ENCODE data around the gene NCOA7. TPM values are rescaled to one million over a fixed set of nuclear protein-coding genes. Genes with fewer than 3 reads are reported as not detected.

The NCOA7 gene, protein sequence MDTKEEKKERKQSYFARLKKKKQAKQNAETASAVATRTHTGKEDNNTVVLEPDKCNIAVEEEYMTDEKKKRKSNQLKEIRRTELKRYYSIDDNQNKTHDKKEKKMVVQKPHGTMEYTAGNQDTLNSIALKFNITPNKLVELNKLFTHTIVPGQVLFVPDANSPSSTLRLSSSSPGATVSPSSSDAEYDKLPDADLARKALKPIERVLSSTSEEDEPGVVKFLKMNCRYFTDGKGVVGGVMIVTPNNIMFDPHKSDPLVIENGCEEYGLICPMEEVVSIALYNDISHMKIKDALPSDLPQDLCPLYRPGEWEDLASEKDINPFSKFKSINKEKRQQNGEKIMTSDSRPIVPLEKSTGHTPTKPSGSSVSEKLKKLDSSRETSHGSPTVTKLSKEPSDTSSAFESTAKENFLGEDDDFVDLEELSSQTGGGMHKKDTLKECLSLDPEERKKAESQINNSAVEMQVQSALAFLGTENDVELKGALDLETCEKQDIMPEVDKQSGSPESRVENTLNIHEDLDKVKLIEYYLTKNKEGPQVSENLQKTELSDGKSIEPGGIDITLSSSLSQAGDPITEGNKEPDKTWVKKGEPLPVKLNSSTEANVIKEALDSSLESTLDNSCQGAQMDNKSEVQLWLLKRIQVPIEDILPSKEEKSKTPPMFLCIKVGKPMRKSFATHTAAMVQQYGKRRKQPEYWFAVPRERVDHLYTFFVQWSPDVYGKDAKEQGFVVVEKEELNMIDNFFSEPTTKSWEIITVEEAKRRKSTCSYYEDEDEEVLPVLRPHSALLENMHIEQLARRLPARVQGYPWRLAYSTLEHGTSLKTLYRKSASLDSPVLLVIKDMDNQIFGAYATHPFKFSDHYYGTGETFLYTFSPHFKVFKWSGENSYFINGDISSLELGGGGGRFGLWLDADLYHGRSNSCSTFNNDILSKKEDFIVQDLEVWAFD
- total RNA-seq (2021; fragmentation: NEBNext Ultra II Directional; extraction: Animal tissue kit (Norgen Biotek cat#: 25700)) = 10 to 100 TPM; 27.1 to 29.3 (median 28.6) TPM
- long read RNA-seq, full-length matches to known transcripts = 2 of 17 reads
- long read RNA-seq, partial matches to known transcripts = 10 of 17 reads
- long read RNA-seq, other reads (novel, unspliced or antisense) = 5 of 17 reads

DNA sequence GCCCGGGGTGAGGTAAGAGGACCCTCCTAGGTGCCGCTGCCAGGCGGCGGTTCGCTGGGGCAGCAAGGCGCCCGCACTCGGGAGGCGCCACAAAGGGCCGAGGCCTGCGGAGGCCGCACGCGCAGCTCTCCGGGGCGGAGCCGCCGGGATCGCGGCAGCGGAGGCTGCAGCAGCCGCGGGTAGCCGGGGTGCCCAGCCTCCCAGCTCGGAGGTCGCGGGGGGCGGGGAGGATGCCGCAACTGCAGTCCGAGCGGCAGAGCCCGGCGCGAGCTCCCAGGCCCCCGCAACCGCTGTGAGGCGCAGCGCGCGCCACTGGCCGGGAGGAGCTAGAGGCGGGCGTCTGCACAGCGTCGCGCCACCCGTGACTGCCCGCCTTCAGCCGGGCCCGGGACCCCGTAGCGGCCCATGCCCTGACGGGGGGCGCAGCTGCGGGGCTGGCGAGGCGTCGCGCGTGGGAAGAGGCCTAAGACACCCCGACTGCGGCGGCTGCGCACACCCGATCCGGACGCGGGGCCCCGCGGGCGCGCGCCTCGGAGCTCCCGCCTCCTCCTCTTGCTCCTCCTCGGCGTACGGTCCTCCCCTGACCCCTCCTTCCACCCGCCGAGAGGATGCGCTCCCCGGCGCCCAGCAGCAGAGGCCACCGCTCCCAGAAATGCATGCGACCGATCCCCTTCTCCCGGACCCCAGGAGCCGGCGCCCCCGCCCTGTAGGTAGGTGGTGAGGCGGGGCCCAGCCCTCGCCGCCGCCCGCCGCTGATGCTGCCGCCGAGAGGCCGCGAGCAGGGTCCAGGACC, at the start of gene NCOA7:
Gene NCOA7, plus strand, starts transcription at position 603 of the 793 bp plus-strand sequence. CDS start 24,395 bp downstream, outside the sequence.
- Mint-ChIP-seq H3K4me1 (ENCODE audit: low read depth) (peaks cover 53% of the 10 kb centered on the region), H3K27ac (peak within 1 kb of the TSS; percentile 97), H3K27me3 (ENCODE audit: insufficient read depth) (no peaks in the 10 kb centered on the region; the same call in 1 of the 2 replicates), H3K9me3 (no peaks in the 10 kb centered on the region), H3K4me3 (peak within 1 kb of the TSS; percentile 99), H3K36me3 (ENCODE audit: low read depth) (no peaks in the 10 kb centered on the region)
- TF ChIP-seq, protein P1, sequence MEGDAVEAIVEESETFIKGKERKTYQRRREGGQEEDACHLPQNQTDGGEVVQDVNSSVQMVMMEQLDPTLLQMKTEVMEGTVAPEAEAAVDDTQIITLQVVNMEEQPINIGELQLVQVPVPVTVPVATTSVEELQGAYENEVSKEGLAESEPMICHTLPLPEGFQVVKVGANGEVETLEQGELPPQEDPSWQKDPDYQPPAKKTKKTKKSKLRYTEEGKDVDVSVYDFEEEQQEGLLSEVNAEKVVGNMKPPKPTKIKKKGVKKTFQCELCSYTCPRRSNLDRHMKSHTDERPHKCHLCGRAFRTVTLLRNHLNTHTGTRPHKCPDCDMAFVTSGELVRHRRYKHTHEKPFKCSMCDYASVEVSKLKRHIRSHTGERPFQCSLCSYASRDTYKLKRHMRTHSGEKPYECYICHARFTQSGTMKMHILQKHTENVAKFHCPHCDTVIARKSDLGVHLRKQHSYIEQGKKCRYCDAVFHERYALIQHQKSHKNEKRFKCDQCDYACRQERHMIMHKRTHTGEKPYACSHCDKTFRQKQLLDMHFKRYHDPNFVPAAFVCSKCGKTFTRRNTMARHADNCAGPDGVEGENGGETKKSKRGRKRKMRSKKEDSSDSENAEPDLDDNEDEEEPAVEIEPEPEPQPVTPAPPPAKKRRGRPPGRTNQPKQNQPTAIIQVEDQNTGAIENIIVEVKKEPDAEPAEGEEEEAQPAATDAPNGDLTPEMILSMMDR (IDR thresholded peaks at IDR 0.05) = peak; percentile 33; the same call in 1 of the 2 replicates
- peak; percentile 43 for DNase-seq

DNA sequence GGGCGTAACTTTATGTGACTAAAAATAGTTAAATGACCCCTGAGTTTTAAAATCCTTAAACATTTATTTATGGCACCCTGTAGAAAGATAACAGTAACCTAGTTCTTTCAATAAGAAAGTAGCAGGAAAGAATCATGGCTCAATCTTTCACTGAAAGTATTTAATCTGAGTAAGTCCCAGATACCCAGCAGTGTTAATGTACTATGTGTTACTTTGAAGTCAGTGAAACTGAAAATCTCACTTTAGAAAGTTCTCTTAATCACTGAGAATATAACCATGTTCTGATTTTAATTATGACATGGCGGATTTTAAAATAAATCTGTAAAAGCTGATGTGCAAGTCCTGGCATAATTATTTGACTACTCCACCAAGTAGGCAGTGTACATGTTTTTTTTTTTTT, 49.4 kb upstream of the NCOA7 start:
- H3K9me3 Mint-ChIP-seq = no peaks in the 10 kb centered on the region
- H3K27me3 Mint-ChIP-seq (ENCODE audit: insufficient read depth) = peaks cover 14% of the 10 kb centered on the region
- H3K27ac Mint-ChIP-seq = no peak overlapping the region
- no peaks in the 10 kb centered on the region for H3K36me3 Mint-ChIP-seq (ENCODE audit: low read depth)
- no peak for DNase-seq
- H3K4me1 Mint-ChIP-seq (ENCODE audit: low read depth) = no peaks in the 10 kb centered on the region
- TF ChIP-seq, protein P1 (IDR thresholded peaks at IDR 0.05) = no peak
- no peak overlapping the region for H3K4me3 Mint-ChIP-seq

DNA sequence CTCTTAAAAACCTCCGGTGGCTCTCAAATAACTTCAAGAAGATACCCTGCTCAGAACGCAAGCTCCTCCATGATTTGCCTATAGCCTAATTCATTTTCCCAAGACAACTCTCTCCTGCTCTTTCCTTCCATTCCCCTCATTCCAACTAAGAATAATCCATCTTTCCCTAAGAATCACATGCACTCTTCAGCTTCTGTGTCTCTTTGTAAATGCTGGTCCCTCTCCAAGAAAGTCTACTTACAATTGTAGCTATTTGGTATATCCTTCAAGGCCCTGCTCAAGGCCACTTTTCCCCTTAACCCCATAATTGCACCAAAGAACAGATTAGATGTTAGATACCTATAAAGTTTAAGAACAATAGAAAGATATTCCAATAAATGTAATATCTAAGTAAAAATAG, 48.7 kb upstream of the NCOA7 start:
- H3K27ac Mint-ChIP-seq = no peak overlapping the region
- DNase-seq = no peak
- H3K36me3 Mint-ChIP-seq (ENCODE audit: low read depth) = no peaks in the 10 kb centered on the region
- H3K4me1 Mint-ChIP-seq (ENCODE audit: low read depth) = peaks cover 3% of the 10 kb centered on the region; the same call in 1 of the 2 replicates
- peaks cover 16% of the 10 kb centered on the region for H3K27me3 Mint-ChIP-seq (ENCODE audit: insufficient read depth)
- no peaks in the 10 kb centered on the region for H3K9me3 Mint-ChIP-seq
- TF ChIP-seq, protein P1 (IDR thresholded peaks at IDR 0.05) = no peak
- no peak overlapping the region for H3K4me3 Mint-ChIP-seq

- TF ChIP-seq, protein P1 (IDR thresholded peaks at IDR 0.05) = no peak
- Mint-ChIP-seq H3K4me3 (no peak overlapping the region), H3K27me3 (ENCODE audit: insufficient read depth) (peaks cover 20% of the 10 kb centered on the region)
Observed at GRCh38 chr6:125742464-125743120, 48.2 kb upstream of the NCOA7 start.

More at GRCh38 chr6:125742464-125743120, 48.2 kb upstream of the NCOA7 start:
- H3K9me3 Mint-ChIP-seq = no peaks in the 10 kb centered on the region
- H3K4me1 Mint-ChIP-seq (ENCODE audit: low read depth) = peaks cover 8% of the 10 kb centered on the region; the same call in 1 of the 2 replicates
- no peak overlapping the region for H3K27ac Mint-ChIP-seq
- H3K36me3 Mint-ChIP-seq (ENCODE audit: low read depth) = no peaks in the 10 kb centered on the region
- DNase-seq = no peak

Data from HFFc6 (cell line).